Measurements from ENCODE around the gene ZNF500.

ZNF500 gene

DNA sequence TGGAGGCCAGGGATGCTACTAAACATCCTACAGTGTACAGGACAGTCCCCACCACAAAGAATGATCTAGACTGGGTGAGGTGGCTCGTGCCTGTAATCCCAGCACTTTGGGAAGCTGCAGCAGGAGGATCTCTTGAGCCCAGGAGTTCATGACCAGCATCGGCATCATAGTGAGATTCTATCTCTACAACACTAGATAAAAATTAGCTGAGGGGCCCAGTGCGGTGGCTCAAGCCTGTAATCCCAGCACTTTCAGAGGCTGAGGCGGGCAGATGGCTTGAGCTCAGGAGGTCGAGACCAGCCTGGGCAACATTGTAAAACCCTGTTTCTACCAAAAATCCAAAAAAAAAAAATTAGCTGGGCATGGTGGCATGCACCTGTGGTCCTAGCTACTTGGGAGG is 5.4 kb upstream of the ZNF500 start:
- no peak for DNase-seq (ENCODE audit: low read depth)

DNA sequence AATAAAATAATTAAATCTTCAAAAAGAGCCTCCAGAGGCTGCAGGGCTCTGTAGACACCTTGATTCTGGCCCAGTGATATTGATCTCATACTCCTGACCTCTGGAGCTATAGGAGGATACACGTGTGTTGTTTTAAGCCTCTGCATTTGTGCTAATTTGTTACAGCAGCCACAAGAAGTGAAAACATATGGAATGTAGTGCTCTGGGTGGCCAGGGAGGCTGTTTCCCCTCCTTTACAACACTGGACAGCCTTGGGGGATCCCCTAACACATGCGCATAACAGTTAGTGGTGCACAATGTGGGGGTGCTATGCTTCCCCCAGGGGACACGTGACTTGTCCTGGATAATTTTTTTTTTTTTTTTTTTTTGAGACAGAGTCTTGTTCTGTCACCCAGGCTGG is 4.7 kb upstream of the ZNF500 start:
- DNase-seq (ENCODE audit: low read depth), result no peak

DNA sequence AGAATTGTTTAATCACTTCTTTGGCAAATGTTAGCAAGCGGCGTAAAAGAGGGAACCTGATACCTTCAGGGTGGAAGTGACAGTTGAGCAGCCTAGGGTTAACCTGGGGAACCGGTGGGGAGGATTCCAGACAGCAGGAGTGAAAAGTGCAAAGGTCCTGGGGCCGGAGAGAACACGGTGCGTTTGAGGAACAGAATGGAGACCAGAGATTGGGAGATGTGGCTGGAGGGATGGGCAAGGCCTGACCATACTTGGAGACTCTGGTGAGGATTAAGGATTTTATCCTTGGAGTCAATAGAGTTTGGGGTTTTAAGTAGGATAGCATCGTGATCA is 2.3 kb upstream of the ZNF500 start:
- no peak for DNase-seq (ENCODE audit: low read depth)

DNA sequence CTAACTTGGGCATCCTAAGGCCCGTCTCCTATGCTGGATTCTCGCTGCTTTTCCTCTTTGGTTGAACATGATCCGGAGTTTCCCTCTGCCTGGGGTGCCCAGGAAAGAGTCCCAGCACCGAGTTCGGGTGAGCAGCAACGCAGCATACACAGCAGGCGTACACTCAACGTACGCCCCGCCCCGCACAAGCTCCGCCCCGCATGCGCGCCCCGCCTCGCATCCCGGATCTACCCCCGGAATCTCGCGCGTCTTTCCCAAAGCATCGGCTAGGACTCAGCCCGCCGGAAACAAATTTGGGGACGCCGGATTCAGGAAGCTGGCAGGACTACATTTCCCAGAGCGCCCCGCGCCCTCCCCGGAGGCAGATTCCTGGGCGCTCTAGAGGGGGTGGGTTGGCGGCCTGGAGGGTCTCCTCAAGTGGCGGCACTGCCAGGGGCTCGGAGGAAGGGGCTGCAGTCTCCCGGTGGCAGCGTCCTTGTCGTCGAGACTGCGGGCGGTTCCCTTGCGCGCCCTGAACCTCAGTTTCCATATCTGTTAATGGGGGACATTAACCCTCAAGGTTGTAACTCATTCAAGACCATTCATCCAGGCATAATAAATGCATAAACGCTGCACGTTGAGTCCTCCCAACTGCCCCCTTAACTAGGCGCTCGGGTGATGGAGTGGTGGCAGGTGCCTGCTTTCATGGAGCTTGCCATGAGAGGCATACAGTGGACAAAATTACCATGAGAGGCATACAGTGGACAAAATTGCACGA is 1.8 kb upstream of the ZNF500 start:
- DNase-seq (ENCODE audit: low read depth), result peak; percentile 85

DNA sequence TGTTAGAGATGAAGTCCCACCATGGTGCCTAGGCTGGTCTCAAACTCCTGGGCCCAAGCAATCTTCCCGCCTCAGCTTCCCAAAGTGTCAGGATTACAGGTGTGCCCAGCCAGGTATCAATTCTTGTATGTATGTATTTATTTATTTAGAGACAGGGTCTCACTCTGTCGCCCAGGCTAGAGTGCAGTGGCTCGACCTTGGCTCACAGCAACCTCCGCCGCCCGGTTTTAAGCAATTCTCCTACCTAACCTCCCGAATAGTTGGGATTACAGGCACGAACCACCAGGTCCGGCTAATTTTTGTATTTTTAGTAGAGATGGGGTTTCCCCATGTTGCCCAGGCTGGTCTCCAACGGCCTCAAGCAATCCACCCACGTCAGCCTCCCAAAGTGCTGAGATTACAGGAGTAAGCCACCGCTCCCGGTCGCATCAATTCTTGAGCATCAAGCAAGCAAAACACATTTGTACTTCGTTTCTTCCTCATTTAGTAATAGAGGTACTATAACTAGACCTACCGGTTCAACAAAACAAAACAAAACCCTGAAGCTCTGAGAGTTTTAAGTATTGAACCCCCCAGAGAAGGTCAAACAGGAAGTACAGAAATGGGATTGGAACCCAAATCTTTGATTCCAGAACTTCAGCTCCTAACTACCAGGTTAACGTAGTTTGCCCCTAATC is 1.0 kb upstream of the ZNF500 start:
- no peak for DNase-seq (ENCODE audit: low read depth)

- no peak for DNase-seq (ENCODE audit: low read depth)
Measured at GRCh38 chr16:4765511-4766474, 1.2 kb downstream of the ZNF500 start.

GRCh38 chr16:4763791-4764190 is 3.2 kb downstream of the ZNF500 start:
- DNase-seq (ENCODE audit: low read depth), result no peak

DNA sequence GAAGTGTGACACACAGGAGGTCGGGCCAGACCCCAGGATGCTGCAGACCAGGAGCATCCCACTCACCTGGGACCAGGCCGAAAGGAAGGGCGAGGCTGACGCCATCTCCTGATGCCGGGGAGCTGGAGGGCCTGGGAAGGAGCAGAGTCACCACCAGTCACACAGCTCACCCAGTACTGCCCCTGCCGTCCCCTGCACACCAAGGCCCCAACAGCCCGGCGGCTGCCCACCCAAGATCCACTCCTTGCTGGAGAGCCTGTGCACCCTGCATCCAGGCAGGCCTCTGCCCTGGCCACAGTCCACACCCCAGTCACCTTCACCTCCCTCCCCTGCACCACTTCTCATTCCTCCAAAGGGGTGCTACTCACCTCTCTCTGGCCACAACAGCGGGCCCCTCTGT is 4.8 kb downstream of the ZNF500 start:
- no peak for DNase-seq (ENCODE audit: low read depth)

GRCh38 chr16:4760221-4760910 is 6.6 kb downstream of the ZNF500 start:
- DNase-seq (ENCODE audit: low read depth), result no peak

GRCh38 chr16:4755687-4756086 is 11.3 kb downstream of the ZNF500 start:
- DNase-seq (ENCODE audit: low read depth), result no peak

- DNase-seq (ENCODE audit: low read depth), result no peak
Measured at GRCh38 chr16:4754865-4755264, 12.1 kb downstream of the ZNF500 start.

DNA sequence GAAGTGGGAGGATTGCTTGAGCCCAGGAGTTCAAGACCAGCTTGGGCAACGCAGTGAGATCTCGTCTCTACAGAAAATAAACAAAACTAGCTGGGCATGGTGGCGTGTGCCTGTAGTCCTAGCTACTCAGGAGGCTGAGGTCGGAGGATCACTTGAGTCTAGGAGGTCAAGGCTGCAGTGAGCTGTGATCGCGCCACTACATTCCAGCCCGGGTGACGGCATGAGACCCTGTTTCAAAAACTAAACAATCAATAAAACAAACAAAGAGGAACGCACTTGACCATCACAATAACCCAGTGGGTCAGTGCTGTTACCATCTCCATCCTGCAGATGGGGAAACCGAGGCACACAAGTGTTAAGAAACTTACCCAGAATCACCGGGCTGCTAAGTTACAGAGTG is 13.7 kb downstream of the ZNF500 start:
- DNase-seq (ENCODE audit: low read depth), result no peak

DNA sequence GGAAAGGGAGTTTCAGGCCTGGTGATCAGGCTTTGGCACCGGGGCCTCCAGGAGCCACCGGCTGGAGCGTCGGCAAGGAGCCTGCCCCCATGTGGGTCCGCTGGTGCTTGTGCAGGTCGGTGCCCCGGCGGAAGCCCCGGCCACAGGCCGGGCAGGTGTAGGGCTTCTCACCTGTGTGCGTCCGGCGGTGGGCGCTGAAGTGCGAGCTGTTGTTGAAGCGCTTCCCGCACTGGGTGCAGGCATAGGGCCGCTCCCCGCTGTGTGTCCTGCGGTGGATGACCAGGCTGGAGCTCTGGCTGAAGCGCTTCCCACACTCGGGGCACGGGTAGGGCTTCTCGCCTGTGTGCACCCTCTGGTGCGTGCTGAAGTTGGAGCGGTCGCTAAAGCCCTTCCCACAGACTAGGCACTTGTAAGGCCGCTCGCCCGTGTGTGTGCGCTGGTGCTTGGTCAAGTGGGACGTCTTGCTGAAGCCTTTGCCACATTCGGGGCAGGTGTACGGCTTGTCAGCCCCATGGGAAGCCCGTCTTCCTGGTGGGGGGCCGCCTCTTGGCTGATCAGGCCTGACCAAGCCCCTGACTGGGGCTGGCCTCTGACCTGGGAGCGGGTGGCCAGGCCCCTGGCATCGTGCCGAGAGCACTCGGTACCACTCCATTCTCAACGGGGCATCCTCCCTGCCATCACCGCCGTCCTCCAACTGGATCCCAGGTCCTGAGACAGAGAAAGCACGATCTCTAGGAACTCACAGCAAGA is 14.4 kb downstream of the ZNF500 start:
- DNase-seq (ENCODE audit: low read depth), result no peak

DNA sequence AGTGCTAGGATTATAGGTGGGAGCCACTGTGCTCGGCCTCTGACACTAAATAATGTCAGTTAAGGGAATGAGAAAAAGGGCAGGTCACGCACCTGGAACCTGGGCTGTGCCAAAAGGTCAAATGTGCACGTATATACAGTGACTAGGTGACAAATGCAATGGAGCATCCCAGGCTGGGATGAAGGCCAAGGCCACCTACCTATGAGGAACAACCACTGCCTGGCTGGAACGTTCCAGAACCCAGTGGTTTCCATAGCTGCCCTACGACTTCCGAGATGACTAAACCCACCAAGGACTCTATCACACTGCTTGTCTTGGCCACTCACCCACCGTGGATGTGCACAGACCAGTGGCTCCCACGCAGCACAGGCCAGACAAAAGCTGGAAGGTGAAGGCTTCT is 16.1 kb downstream of the ZNF500 start:
- no peak for DNase-seq (ENCODE audit: low read depth)

DNA sequence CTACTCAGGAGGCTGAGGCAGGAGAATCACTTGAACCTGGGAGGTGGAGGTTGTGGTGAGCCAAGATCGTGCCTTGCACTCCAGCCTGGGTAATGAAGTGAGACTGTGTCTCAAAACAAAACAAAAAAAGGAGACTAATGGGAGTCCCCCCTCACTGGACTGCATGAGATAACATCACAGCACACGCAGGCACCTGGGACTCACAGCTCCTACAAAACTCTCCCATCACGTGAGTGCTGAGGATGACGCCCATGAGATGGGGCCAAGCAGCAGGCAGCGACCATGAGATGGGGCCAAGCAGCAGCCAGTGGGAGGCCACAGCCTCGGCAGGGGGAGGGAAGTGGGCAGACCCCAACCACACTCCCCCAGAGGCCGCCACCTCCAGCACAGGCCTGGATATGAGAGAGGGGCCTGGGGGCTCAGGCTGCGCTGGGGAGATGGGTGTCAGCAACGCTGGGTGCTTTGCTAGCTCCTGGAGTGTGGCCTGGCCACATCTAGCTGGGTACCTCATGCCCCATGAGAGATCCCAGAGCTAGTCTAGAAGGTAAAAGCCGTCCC is 17.2 kb downstream of the ZNF500 start:
- no peak for DNase-seq (ENCODE audit: low read depth)

DNA sequence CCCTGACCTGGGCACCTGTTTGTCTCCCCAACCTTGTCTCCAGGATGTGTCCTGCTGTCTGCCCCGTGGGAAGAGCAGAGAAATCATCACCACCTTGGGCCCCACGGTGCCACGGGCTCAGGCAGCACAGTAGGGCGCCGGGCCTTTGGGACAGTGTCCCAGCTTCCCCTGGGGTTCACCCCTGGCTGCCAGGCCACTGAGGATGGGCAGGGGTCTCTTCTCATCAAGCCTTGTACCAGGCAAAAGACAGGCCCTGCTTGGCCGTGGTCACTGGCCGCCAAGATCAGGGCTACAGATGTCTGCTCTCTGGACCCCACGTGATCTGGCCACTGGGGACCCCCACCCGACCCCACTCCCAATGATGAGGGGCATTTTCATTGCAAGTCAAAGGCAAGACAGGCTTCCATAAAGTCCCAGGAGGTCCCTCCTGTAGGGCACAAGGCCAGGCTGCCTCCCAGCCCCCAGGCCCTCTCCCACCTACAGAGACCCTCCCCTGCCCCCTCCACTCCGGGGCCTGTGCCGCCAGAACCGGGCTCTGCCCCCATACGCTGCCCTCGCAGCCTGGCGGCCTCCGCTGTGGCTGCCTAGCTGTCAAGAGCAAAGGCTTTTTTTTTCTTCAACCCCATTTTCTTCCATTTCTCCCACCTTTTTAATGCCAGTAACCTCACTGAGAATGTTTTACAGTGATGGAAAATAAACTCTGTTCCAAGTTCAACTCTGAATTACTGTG is 18.1 kb downstream of the ZNF500 start:
- no peak for DNase-seq (ENCODE audit: low read depth)

GRCh38 chr16:4747906-4748681 is 18.9 kb downstream of the ZNF500 start:
- no peak for DNase-seq (ENCODE audit: low read depth)

DNA sequence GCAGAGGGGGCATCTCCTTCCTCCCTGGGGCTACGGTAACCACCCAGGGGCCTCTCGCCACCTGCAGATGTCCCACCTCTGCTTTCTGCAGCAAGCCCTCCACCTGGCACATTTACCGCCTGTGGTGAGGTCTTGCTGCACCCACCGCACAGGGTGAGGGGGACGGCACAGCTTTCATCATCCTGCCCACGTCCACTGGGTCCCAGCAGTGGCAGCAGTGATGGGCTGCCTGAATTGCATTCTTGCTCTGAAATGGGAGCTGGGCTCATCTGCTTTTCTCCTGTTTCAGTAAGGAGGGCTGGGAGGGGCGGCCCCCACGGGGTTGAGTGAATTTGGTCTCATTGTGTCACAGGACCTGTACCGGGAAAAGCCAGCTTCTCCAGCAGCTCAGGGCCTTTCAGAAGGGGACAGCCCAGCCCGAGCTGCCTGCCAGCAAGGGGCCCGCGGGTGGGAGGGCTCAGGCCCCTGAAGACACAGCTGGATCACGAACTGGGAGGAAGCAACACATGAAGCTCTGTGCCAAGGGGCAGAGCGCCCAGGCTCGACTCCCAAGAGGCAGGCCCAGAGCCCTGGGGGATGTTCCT is 19.9 kb downstream of the ZNF500 start:
- peak; percentile 12 for DNase-seq (ENCODE audit: low read depth)

DNA sequence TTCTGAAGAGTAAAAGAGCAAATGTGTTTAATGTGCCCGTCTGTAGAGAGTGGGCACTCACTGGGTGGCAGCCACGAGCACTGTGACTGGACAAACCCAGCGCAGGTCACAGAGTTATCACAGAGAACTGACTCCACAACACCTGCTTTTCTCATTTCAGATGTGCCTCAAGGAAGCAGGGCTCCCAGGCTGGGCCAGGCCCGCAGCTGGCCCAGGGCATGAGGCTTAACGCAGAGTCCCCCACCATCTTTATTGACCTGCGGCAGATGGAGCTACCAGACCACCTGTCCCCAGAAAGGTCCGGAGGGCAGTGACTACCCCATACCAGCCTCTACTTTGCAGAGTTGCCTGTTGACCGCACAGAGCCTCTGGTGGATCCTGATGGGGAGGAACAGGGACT is 20.7 kb downstream of the ZNF500 start:
- no peak for DNase-seq (ENCODE audit: low read depth)

GRCh38 chr16:4745274-4745569 is 21.7 kb downstream of the ZNF500 start:
- no peak for DNase-seq (ENCODE audit: low read depth)
